Measurements from ENCODE around the gene PTPRCAP. TPM values are rescaled to one million over a fixed set of nuclear protein-coding genes. Genes with fewer than 3 reads are reported as not detected.
A peak's percentile ranks its signal among the peaks of the same experiment; 100 is the strongest.
"Not testable (repeated sequence)": the region's sequence is repeated elsewhere in the genome, so short reads cannot be mapped to it uniquely, and the experiment has no call there.

Gene PTPRCAP
- polyA plus RNA-seq, 4 donors: 0.86 to 2.4 (median 2.0) TPM

DNA sequence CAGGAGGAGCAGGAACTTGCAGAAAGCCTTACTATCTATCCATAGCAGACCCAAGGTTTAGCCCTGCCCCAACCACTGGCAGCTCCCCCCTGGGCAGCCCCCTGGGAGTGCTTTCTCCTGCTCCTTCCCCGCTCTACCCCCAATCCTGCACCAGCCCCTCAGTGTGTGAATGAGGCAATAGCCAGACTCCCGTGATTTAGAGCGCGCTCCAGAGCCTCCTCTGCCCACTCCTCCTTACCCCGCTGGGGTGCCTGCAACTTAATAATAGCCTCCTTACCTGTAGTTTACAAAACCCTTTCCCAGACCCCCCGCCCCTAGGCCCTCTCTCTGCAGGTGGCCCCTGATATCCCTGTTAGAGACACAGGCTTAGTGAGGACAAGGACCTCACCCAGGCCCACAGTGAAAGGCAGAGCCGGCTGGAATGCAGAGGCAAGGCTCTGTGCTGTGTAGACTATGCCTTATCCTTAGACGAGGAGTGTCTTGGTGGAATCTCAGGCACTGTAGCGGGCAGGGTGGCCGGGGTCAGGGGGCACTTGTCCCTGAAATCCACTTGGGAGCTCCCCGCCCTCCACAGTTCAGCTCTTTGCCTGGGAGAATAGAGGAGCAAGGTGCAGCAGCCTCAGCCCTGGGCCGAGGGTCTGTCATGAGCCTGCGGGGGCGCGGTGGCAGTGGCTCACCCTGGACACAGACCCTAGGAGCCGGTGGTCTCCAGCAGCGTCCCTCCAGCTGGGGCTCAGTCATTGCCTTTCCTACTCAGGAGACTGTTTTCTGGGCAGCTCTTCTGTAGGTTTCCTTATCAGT is 26.3 kb downstream of the PTPRCAP start:
- DNase-seq (ENCODE audit: low read depth in 4 of 4, low spot score in 3 of 4): no peak

DNA sequence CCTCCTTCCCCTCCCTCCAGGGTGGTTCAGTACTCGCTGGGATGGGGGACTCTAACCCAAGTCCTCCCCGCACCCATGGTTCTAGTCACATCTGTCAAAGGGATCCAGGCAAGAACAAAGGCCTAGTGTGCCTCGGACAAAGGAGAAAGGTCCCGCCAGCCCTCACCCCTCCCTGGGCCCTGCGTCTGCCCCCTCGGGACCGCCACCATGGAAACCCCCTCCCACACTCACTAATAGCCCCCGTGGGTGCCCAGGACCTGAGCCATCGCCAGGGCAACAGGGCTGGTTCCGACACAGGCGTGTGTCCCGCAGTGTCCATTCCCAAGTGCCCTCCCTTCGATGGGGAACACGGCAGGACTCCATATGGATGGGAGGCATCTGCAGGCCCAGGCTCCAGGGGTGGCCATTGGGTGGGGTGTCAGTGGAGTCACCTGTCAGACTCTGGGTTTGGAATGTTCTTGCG is 27.1 kb downstream of the PTPRCAP start:
- DNase-seq (ENCODE audit: low read depth in 4 of 4, low spot score in 3 of 4): no peak

DNA sequence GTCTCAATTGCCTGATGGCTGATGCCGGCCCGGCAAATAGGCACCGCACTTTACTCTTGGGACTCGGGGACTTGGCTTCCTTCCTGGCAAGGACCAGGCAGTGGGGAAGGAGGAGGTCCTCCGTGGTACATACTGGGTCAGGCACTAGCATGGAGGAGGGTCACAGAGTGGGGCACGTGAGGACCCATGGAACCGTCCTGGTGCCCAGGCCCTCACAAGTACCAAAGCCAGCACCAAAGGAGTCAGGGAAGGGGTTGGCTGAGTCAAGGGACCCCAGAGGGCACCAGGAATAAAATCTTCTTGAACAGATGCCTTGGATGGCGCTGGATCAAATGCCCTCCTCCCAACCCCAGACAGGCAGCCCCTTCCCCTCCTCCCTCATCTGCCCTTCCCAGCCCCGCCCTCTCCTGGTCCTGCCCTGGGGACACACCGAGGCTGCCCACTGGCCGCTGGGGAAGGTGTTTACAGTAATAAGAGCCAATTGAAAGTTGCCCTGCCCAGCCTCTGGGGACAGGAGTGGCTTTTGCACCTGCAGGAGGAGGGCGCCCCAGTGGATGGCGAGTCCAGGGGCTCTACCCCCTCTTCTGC is 27.6 kb downstream of the PTPRCAP start:
- DNase-seq (ENCODE audit: low read depth in 4 of 4, low spot score in 3 of 4): no peak

DNA sequence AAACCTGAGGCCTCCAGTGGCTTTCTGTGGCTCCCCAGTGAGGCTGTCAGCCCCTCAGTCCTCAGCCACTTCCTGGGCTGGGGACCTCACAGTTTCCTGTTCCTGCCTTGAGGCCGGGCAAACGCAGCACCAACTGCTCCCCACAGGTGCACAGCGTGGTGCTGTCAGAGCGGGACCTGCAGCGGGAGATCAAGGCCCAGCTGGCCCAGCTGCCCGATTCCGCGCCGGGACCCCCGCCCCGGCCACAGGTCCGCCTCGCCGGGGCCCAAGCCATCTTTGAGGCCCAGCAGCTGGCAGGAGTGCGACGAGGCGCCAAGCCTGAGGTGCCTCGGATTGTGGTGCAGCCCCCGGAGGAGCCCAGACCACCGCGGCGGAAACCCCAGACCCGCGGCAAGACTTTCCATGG is 28.2 kb downstream of the PTPRCAP start:
- no peak for DNase-seq (ENCODE audit: low read depth in 4 of 4, low spot score in 3 of 4)

DNA sequence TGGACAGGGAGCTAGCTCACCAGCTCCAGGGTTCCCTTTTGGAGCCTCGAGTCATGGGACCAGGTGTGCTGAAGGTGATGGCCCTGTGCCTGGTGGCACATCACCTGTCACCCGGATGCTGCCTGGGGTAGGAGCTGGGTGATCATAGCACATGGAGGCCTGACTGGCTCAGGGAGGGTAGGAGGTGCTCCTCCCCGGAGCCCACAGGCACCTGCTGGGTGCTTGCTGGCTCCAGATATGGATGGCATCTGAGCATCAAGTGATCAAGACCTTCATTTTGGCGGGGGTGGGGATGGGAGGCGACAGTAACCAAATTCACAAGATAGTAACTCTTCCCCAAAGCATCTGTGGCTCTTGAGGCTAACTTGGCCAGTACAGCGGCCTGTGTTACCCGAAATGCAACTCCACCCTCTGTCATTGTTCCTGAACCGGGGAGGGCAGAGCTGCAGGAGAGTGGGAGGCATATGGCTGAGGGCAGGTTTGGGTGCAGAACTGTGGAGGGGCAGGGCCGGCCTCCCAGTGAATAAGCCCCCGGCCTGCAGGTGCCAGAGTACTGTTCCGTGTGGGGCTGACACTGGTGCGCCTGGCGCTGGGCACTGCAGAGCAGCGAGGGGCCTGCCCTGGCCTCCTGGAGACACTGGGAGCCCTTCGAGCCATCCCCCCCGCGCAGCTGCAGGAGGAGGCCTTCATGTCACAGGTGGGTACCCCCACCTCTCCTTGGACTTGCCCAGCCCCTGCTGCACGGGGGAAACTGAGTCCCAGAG is 28.9 kb downstream of the PTPRCAP start:
- no peak for DNase-seq (ENCODE audit: low read depth in 4 of 4, low spot score in 3 of 4)

DNA sequence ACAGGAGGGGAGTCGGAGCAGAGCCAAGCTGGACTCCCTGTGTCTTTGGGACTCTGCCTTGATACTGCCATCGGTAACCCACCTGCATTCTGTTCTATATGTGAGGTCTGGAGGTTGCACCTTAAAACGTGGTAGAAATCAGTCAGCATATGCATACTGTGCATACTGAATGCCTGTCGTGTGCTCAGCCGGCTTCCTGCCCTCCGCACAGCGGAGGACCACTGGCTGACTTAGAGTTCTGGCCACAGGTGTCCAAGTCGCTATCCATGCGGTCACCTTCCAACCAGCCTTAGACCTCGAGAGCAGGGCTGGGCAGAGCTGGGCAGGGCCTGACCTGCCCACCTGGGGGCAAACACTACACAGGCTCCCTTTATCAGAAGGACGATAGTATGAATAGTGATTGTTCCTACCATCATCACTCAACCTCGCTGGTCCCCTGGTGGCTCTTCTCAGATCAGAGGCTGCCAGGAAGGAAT is 29.8 kb downstream of the PTPRCAP start:
- no peak for DNase-seq (ENCODE audit: low read depth in 4 of 4, low spot score in 3 of 4)

DNA sequence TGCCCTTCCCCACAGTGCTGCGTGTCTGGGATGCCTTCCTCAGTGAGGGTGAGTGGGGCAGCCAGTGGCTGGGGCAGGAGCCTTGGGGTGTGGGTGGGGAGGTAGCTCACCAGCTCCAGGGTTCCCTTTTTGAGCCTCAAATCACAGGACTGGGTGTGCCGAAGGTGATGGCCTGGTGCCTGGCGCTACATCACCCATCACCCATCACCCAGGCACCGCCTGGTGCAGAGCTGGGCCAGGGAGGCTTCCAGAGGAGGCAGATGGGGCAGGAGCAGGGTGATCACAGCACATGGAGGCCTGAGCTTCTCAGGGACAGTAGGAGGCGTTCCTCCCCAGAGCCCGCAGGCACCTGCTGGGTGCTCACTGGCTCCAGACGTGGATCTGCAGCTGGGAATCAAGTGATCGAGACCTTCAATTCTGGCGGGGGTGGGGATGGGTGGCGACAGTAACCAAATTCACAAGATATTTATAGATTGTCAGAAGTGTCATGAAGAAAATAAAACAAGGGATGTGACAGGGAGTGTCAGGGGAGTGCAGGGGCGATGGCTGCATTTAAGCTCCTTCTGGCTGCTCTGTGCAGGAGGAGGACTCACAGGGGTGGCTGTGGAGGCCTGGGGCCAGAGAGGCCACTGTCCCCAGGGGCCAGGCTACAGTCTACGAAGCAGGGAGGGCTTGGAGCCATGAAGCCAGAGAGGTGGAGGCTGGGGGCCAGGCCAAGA is 30.4 kb downstream of the PTPRCAP start:
- no peak for DNase-seq (ENCODE audit: low read depth in 4 of 4, low spot score in 3 of 4)

DNA sequence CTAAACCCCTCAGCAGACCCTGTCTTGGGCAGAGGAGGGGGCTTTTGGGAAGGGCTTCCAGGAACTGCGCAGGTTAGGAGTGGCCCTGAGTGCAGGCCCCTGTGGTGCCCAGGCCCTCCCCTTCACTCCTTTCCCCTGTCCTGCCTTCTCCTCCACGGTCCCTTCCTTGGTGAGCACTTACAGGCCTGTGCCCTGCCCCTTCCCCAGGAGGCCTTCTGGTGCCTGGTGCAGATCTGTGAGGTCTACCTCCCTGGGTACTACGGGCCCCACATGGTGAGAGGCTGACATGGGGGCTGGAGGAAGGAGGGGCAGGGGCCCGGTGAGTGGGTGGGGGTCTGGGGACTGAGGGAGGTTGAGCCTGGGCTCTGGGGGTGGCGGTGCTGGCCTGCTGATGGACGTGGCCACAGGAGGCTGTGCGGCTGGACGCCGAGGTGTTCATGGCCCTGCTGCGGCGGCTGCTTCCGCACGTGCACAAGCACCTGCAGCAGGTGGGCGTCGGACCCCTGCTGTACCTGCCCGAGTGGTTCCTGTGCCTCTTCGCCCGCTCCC is 31.0 kb downstream of the PTPRCAP start:
- DNase-seq (ENCODE audit: low read depth in 4 of 4, low spot score in 3 of 4): no peak

DNA sequence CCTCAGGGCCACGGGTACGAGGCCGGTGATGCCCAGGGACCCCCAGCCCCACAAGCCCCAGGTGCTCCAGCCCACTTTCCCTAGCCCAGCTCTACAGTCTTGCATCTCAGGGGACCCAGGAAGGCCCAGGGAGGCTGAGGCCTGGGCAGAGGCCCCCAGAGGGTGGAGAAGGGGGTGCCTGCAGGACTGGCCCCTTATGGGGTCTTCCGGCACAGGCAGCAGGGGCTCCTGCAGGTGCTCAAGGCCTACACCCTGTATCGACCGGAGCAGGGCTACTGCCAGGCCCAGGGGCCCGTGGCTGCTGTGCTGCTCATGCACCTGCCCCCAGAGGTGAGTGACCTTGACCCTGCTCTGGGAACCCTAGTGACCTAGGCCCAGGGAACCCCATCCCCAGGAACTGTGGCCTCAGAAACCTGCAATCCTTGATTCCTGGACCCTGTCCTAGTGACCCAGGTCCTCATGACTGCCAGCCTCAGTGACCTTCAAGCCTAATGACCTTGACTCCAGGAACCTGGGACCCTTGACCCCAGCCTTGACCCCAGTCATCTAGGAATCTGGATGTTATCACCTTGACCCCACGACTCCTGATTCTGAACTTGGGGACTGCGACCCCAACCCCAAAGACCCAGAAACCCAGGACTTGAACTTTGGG is 31.7 kb downstream of the PTPRCAP start:
- no peak for DNase-seq (ENCODE audit: low read depth in 4 of 4, low spot score in 3 of 4)

DNA sequence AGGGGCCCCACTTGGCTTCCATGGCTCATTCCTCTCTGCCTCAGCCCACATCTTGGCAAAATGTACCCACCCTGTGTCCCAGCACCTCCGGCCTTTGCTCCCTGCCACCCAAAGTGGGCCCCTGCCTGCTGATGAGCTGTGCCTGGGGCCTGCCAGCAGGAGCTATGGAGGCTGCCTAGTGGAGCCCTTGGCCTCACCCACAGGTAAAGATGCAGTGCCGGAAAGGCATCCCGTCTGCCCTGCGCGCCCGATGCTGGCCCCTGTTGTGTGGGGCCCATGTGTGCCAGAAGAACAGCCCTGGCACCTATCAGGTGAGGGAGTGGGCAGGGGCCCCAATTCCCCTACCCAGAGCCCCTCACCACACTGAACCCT is 32.3 kb downstream of the PTPRCAP start:
- no peak for DNase-seq (ENCODE audit: low read depth in 4 of 4, low spot score in 3 of 4)

DNA sequence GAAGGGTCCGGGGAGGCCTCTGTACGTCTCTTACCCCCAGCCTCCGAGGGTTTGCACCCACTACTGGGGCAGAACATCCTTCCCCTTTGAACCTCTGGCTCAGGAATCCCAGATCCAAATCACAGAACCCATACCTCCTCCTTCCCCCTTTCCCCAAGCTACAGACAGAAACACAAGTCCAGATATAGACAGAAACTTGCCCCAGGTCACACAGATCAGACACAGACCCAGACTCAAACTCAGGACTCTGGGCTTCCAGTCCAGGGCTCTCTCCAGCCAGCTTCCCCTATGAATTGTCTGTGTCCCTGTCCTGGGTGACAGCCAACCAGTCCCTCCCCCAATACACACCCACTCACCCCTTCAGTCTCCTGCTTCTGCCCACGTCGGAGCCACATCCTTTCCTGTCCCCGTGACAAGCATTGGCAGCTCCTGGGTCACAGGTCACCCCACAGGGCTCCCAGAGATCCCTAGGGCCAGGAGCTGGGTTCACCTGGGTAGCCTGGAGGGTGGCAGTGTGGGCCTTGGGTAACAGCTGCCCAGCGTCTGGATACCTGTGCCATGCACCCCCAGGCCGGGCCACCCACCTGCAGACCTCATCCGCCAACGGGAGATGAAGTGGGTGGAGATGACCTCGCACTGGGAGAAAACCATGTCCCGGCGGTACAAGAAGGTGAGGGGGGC is 32.8 kb downstream of the PTPRCAP start:
- DNase-seq (ENCODE audit: low read depth in 4 of 4, low spot score in 3 of 4): no peak

DNA sequence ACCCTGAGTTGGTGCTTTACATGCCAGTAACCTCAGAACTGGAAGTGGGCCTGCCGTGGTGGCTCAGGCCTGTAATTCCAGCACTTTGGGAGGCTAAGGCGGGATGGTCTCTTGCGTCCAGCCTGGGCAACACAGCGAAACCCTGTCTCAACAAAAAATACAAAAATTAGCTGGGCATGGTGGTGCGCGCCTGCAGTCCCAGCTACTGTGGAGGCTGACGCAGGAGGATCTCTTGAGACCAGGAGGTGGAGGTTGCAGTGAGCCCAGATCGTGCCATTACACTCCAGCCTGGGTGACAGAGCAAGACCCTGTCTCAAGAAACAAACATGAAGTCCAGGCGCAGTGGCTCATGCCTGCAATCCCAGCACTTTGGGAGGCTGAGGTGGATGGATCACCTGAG is 34.4 kb downstream of the PTPRCAP start:
- DNase-seq (ENCODE audit: low read depth in 4 of 4, low spot score in 3 of 4): not testable (repeated sequence)

DNA sequence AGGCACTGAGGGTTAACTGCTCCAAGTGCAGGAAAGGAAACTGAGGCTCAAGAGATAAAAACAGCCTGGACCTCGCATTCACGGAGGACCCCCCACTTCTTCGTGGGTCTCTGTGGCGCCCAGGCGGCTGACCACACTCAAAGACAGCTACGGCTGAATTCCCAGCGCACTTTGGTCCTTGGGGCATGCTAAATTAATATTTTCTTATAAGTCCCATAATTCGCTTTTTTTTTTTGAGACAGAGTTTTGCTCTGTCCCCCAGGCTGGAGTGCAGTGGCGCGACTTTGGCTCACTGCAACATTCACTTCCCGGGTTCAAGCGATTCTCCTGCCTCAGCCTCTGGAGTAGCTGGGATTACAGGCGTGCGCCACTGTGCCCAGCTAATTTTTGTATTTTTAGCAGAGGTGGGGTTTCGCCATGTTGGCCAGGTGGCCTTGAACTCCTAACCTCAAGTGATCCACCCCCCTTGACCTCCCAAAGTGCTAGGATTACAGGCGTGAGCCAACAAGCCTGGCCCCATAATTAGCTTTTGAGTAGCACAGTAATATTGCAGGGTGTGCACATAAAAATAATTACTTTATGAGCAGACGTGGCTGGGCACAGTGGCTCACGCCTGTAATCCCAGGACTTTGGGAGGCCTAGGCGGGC is 35.2 kb downstream of the PTPRCAP start:
- DNase-seq (ENCODE audit: low read depth in 4 of 4, low spot score in 3 of 4): not testable (repeated sequence)

DNA sequence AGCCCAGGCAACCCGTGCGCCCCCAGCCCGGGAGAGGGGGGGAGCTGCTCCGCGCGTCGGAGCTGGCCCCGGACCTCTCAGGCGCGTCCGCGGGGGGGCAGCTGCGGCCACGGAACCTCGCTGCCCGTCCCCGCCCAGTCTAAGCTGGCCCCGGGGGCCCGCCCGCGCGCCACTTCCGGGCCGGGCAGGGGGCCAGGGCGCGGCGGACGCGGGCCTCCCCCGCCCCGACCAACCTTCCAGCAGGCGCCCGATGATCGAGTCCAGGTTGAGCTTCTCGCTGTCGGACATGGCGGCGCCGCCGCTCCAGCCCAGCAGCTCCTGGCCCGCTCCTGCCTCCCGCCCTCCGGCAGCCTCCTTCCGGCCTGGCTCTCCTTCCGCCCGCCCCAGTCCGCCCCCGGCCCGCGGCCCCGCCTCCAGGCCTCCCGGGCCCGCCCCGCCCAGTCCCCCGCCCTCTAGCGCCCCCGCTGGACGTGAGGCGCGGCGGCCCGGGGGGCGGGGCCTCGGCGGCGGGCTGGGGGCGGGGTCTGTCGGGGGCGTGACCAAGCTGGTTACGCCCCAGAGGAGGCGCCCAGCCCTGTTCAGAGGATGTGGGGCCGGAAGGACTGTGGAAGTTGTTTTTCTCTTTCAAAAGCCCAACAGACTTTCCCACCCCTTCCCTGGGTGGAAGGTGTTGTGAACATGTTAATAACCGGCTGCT is 35.8 kb downstream of the PTPRCAP start, which contains the start of gene PPP1CA:
Gene PPP1CA, minus strand, starts transcription at position 364 of the 697 bp plus-strand sequence. Its CDS starts 76 bp downstream, at position 288.
- DNase-seq (ENCODE audit: low read depth in 4 of 4, low spot score in 3 of 4): peak in 3 of 4 donors; percentile 64 to 83 (median 81)

DNA sequence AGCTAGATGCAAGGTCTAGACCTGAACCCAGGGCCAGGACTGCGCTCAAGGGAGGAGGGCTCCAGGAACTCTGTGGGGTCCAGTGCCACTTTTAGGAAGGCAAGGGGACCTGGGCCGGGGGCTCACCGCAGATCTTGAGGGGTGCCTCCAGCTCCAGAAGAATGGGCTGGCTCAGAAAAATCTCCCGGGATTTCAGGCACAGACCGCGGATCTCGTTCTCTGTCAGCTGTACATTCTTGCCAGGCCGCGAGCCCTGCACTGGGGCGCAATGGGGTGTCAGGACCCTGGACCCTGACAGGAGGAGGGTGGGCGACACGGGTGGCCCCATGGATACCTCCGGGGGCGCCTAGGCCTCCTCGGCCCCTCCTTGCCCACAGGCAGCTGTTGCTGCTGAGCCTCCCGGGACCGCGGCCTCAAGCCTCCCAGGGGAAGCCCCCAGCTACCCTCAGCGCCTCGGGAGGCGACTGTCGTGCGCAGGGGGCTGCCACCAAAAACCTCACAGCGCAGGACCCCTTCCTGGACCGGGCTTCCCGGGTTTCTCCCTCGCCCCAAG is 36.5 kb downstream of the PTPRCAP start:
- no peak for DNase-seq (ENCODE audit: low read depth in 4 of 4, low spot score in 3 of 4)

DNA sequence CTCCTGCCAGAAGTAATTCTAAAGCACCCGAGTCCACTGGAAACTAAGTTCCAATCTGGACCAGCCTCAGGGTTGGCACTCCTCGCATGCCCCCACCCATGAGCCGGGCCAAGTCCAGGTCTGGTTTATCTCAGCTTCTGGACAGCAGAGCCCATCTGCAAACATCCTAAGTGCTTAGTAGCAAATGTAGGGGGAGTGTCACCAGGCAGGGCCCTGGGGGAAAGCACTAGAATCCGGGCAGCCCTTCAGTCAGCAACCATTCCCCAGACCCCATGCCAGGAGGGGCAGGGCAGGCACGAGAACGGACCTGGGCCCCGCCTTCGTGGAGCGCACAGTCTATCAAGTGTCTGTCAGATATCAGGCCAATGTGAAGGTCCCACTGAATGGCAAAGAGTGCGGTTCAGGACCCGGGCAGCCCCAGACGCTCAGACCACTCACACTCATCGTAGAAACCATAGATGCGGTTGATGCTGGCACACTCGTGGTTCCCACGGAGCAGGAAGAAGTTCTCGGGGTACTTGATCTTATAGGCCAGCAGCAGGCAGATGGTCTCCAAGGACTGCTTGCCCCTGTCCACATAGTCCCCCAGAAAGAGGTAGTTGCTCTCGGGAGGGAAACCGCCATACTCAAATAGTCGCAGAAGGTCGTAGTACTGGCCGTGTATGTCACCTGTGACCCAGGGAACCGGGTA is 37.1 kb downstream of the PTPRCAP start:
- no peak for DNase-seq (ENCODE audit: low read depth in 4 of 4, low spot score in 3 of 4)
